Inflammatory macrophage treated with lipopolysaccharide for 1 hour (primary cell): ENCODE results near the gene SLC38A2.
"Not testable (repeated sequence)": the region's sequence is repeated elsewhere in the genome, so short reads cannot be mapped to it uniquely, and the experiment has no call there.

Experiments used
- DNase-seq, 2 donors: peaks; one replicate each; pipeline ENCODE4 v3.0.0-alpha.2; 2020 to 2022

SLC38A2 gene

DNA sequence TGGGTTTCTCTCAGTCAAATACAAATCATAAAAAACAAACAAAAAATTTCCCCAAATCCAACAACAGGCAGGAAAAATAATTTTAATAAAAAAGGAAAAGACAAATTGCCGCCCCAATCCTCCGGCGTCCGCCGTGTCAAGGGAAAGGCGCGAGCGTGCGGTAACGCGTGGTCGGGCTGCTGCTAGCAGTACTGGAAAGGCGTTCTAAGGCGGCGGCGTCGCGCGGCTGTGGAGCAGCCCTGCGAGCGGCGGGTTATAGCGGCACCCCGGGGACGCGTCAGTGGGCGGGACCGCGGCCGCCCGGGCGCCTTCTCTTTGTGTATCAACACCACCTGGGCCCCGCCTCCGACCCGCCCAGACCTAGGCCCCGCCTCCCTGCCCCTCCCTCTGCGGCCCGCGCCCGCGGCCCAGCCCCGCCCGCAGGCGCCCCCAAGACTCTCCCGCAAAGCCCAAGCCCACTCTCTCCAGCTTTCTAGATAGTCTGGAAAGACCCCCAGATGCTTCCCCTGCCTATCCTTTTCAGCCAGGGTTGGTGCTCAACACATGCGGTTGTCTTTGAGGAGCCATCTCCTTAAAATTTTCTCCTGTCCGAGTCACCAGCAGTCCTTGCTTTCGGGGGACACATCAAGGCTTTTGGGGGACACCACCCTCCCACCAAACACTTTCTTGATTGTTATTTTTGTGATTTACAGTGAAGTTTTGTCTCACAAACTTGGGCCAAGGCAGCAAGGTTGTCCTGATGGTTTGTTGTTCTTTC lies at the start of gene SLC38A2:
SLC38A2 (minus strand) TSS at position 230 of the 757 bp plus-strand sequence. CDS start 1,480 bp downstream, outside the sequence.
- DNase-seq = peak; percentile 91 to 93

GRCh38 chr12:46419675-46420074 lies 47.1 kb upstream of the SLC38A2 start:
- no peak for DNase-seq

- DNase-seq = no peak
These were observed 43.0 kb upstream of the SLC38A2 start for GRCh38 chr12:46415552-46415951.

DNA sequence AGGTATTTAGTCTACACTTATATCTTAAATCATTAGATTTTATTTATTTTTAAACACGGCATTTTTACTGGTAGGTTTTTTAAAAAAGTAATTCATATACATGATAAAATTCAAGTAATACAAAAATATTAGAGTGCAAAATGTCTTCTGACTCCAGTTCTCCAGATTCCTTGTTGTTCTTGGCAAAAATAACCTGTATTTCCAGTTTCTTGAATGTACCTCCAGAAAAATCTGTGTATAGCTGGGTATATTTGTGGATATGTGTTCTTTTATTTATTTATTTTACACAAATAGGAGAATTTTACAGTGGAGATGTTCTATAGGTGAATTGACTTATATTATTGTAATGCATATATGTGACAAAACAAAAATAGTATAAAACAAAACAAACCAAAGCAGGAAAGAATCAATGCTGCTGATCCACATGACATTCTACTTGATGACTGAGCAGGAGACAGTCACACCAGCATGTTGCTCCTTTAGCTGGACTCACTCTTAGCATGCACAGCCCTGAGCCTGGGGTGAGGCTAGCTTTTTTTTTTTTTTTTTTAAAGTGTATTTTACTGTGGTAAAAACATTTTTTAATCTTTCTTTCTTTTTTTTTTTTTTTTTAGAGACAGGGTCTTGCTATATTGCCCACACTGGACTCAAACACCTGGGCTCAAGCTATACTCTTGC lies 42.2 kb upstream of the SLC38A2 start:
- no peak for DNase-seq

DNA sequence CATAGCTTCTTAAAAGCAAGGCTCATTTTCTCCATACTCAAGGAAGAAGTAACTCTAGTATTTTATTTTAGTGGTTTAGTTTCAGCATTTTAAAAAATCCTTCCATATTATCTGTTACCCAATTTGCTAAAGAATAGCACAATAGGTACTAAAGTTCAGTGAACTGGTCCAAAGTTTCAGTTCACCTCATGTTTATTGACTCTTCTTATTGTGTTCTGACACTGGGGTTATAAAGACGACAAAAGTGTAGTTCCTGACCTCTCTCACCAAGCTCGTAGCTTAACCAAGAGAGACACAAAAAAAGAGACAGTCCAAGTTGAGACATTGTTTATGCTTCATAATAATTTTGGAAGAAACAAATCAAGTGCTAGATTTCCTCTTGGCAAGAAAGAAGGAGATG lies 40.8 kb upstream of the SLC38A2 start:
- DNase-seq = no peak

GRCh38 chr12:46412857-46413256 lies 40.3 kb upstream of the SLC38A2 start:
- DNase-seq = no peak

DNA sequence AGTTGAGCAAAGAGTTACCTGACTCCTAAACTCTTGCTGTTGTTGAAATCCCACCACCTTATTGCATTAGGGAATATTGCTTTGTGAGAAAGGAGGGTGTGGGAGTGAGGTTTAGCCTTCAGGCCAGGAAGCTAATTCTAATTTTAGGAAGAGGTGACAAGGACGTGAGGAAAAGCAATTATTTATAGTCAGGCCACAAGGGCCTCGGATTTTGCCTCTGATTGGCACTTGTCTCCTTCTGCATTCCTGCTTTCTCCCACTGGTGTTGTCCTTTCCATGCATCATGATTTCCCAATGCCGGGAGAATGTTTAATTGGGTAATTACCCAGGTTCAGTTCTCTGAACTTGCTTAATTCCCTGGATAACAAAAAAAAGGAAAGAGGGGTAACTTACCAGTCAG lies 37.9 kb upstream of the SLC38A2 start:
- DNase-seq = no peak

- DNase-seq = no peak
These were observed 37.4 kb upstream of the SLC38A2 start for GRCh38 chr12:46409974-46410373.

GRCh38 chr12:46409342-46409741 lies 36.8 kb upstream of the SLC38A2 start:
- DNase-seq = no peak

GRCh38 chr12:46408441-46408840 lies 35.9 kb upstream of the SLC38A2 start:
- DNase-seq = no peak

DNA sequence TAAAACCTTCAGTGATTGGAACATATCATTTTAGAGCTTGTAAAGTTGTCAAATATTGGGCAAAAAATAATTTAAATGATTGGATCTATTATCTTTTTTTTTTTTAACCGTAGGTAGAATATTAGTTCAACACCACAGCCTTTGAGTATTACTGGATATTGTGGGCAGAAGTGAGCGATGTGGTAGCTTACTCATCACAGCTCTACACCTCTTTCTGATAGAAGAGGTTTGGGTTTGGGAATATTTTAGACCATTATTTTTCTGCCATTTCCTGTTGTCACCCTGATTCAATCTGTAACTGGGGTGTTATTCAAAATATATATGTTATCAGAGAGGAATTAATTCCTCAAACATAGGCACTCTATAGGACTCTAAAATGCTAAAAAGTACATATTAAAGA lies 34.8 kb upstream of the SLC38A2 start:
- DNase-seq = no peak

DNA sequence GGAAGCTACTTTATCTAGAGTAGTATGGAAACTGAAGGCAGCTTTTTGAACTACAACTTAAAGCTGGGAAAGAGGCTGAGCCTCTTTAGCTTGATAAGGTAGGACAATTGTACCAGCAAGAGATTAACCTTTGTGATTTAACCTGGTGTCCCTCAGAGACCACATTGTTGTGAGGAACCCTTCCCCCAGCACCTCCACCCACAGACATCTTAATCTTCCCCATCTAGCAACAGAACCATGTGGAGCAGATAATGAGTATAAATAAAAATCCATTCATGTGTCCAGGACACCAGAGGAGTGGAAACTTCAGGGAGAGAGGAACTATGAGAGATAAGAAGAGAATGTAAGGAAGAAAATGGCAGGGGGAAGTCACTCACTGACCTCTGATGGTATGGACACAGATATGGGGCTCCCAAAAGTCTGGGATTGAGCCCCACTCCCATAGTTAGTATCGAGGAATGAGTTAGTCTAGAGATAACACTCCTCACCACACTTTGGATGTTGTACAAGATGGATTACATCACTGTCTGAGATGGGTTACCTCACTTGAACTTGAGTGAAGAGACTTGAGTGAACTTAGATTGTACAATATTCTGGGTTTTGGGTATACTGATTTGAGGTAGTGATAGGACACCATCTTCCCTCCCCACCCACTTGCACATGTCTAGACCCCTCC lies 33.9 kb upstream of the SLC38A2 start:
- no peak for DNase-seq

GRCh38 chr12:46404733-46405132 lies 32.2 kb upstream of the SLC38A2 start:
- DNase-seq = no peak

- no peak for DNase-seq
These were observed 31.7 kb upstream of the SLC38A2 start for GRCh38 chr12:46404225-46404631.

GRCh38 chr12:46403719-46404070 lies 31.1 kb upstream of the SLC38A2 start:
- DNase-seq = no peak

DNA sequence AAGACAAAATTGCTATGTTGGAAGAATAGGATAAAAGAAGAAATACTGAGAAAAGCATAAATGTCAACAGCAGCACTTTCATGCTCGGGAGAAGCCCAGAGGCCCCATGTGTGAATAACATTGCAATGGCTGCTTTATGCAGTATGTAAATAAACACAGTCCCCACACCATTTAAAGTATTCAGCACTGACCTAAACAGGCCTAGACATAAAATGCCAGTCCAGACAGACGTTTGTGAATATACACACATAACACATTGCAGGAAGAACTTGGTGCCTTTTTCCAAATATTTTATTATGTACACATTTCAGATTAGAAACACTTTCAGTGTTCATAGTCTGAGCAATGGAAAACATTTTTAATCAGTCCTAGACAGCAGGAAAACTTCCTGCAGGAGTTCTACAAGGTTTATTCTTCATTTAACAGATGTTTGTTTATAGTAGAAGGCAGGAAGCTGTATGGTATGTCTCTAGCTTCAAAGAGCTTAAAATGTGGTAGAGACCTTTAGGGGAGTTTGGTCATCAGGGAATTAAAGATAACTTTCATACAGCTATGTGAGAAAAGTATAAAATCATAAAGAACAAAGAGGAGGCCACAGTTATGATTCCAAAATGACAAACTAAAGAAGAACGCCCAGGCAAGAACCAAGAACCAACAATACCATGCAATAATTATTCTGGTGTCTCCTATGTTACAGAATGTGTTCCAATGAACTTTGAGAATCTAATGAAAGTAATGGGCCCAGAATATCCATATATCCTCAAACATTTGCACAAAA lies 30.6 kb upstream of the SLC38A2 start:
- DNase-seq = no peak

GRCh38 chr12:46402451-46402850 lies 29.9 kb upstream of the SLC38A2 start:
- DNase-seq = no peak

DNA sequence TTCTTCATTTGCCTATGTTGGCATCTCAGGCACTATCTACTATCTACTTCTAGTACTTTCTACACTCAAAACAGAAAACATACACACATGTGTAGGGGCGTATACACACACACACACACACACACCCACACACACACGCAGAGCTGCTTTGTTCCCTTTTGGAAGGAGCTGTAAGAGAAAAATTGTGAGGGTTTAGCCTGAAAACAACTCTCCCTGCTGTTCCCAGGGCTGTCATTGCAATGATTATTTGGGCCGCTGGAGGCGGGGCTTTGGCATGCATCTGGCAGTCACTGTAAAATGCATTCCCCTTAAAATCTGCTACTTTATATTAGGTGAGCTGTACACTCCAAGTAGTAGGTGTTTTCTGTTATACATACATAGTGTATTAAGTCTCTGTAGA lies 29.1 kb upstream of the SLC38A2 start:
- DNase-seq = peak in 1 of 2 donors; percentile 17

DNA sequence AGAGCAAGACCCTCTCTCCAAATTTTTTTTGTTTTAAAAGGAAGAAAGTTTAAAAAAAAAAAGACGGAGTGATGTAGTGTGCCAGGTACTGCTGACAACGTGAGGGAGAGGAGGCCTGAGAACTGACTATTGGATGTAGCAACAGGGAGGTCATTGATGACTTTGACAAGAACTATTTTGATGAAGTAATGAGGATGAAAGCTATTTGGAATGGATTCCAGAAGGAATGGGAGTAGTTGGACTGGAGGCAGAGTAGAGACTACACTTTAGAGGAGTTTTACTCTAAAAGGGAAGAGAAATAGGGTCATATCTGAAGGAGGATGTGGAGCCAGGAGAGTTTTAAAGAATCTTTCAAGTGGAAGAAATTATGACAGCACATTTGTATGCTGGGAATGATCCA lies 27.8 kb upstream of the SLC38A2 start:
- no peak for DNase-seq

DNA sequence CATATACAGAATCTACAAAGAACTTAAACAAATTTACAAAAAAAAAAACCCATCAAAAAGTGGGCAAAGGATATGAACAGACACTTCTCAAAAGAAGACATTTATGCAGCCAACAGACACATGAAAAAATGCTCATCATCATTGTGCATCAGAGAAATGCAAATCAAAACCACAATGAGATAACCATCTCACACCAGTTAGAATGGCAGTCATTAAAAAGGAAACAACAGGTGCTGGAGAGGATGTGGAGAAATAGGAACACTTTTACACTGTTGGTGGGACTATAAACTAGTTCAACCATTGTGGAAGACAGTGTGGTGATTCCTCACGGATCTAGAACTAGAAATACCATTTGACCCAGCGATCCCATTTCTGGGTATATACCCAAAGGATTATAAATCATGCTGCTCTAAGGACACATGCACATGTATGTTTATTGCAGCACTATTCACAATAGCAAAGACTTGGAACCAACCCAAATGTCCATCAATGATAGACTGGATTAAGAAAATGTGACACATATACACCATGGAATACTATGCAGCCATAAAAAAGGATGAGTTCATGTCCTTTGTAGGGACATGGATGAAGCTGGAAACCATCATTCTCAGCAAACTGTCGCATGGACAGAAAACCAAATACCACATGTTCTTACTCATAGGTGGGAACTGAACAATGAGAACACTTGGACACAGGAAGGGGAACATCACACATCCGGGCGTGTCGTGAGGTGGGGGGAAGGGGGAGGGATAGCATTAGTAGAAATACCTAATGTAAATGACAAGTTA lies 27.1 kb upstream of the SLC38A2 start:
- not testable (repeated sequence) for DNase-seq

- DNase-seq = no peak
These were observed 24.3 kb upstream of the SLC38A2 start for GRCh38 chr12:46396826-46397225.

- DNase-seq = no peak
These were observed 22.8 kb upstream of the SLC38A2 start for GRCh38 chr12:46395388-46395787.
